Astrocyte (in vitro differentiated cells and primary cell): ENCODE data around the gene COPZ2. TPM values are rescaled to one million over a fixed set of nuclear protein-coding genes. Genes with fewer than 3 reads are reported as not detected.
"Not testable (repeated sequence)": the region's sequence is repeated elsewhere in the genome, so short reads cannot be mapped to it uniquely, and the experiment has no call there.

Source experiments
- DNase-seq: peaks from one replicate; pipeline ENCODE4 v3.0.0-alpha.2; 2010; ENCODE audit warnings: low read depth
- FAIRE-seq: peaks from 2 replicates; lab custom pipeline; 2011; peaks lifted over from hg19 to GRCh38; lab: Jason Lieb, UNC
- H2AFZ ChIP-seq: 2 replicates; pipeline ENCODE4 v1.6.0; 2012; ENCODE audit warnings: low read depth, low read length, inconsistent platforms
- H3K27ac ChIP-seq: 2 replicates; pipeline ENCODE4 v1.5.1; 2011; ENCODE audit warnings: low read depth, low read length, inconsistent platforms
- H3K27me3 ChIP-seq: 2 replicates; pipeline ENCODE4 v1.6.0; 2011; ENCODE audit warnings: low read length, inconsistent platforms; ENCODE audit not compliant: insufficient read depth
- H3K36me3 ChIP-seq: 2 replicates; pipeline ENCODE4 v1.5.1; 2011; ENCODE audit warnings: low read length, inconsistent platforms; ENCODE audit not compliant: insufficient read depth
- H3K4me1 ChIP-seq: 2 replicates; pipeline ENCODE4 v1.5.1; 2011; ENCODE audit warnings: low read length, inconsistent platforms; ENCODE audit not compliant: insufficient read depth
- H3K4me2 ChIP-seq: 2 replicates; pipeline ENCODE4 v1.6.0; 2012; ENCODE audit warnings: low read length, inconsistent platforms
- H3K4me3 ChIP-seq: 2 replicates; pipeline ENCODE4 v1.5.1; 2011; ENCODE audit warnings: low read depth, mild to moderate bottlenecking, low read length, inconsistent platforms; ENCODE audit not compliant: insufficient read depth
- H3K79me2 ChIP-seq: 2 replicates; pipeline ENCODE4 v1.6.0; 2012; ENCODE audit warnings: mild to moderate bottlenecking, low read length, inconsistent platforms; ENCODE audit not compliant: insufficient read depth
- H3K9ac ChIP-seq: 2 replicates; pipeline ENCODE4 v1.6.0; 2012; ENCODE audit warnings: mild to moderate bottlenecking, low read length, inconsistent platforms
- H3K9me3 ChIP-seq: 2 replicates; pipeline ENCODE4 v1.5.1; 2012; ENCODE audit warnings: low read depth, mild to moderate bottlenecking, low read length, inconsistent platforms; ENCODE audit not compliant: insufficient read depth
- H4K20me1 ChIP-seq: 2 replicates; pipeline ENCODE4 v1.6.0; 2012; ENCODE audit warnings: low read length, inconsistent platforms; ENCODE audit not compliant: insufficient read depth
- H3K27ac Mint-ChIP-seq: one replicate; pipeline ENCODE4 v1.8.0; 2021; ENCODE audit warnings: mild to moderate bottlenecking, mixed read lengths; ENCODE audit not compliant: unreplicated experiment
- H3K27me3 Mint-ChIP-seq: one replicate; pipeline ENCODE4 v1.8.0; 2021; ENCODE audit warnings: low read depth, mixed read lengths; ENCODE audit not compliant: unreplicated experiment
- H3K36me3 Mint-ChIP-seq: one replicate; pipeline ENCODE4 v1.8.0; 2021; ENCODE audit warnings: low read depth, mixed read lengths; ENCODE audit not compliant: unreplicated experiment
- H3K4me1 Mint-ChIP-seq: one replicate; pipeline ENCODE4 v1.8.0; 2021; ENCODE audit warnings: low read depth, mixed read lengths; ENCODE audit not compliant: unreplicated experiment
- H3K4me3 Mint-ChIP-seq: one replicate; pipeline ENCODE4 v1.8.0; 2021; ENCODE audit warnings: mild to moderate bottlenecking, moderate library complexity, mixed read lengths; ENCODE audit not compliant: unreplicated experiment
- H3K9me3 Mint-ChIP-seq: one replicate; pipeline ENCODE4 v1.8.0; 2021; ENCODE audit warnings: mild to moderate bottlenecking, mixed read lengths; ENCODE audit not compliant: unreplicated experiment
- CTCF ChIP-seq: IDR thresholded peaks from 2 replicates; pipeline ENCODE4 v1.5.1; 2011; ENCODE audit warnings: low read depth, mild to moderate bottlenecking, inconsistent platforms, low read length, moderate library complexity; ENCODE audit not compliant: insufficient read depth
- EZH2 ChIP-seq: IDR thresholded peaks from 2 replicates; pipeline ENCODE4 v1.6.1; 2012; ENCODE audit warnings: mild to moderate bottlenecking, low read length, inconsistent platforms; ENCODE audit not compliant: insufficient read depth
- total RNA-seq: library from RNA; stranded (reverse); gene quantifications from 2 replicates; pipeline ENCODE4 v1.2.1, GENCODE V29; 2021

The COPZ2 gene
- total RNA-seq, 1 donor from 2014 or later: 25.1 TPM

GRCh38 chr17:48002266-48002915 is 35.2 kb downstream of the COPZ2 start:
- TF ChIP-seq EZH2 (no peak), CTCF (no peak)
- peak overlapping the region; percentile 98 for H3K27ac Mint-ChIP-seq
- Histone ChIP-seq H2AFZ (peak overlapping the region; percentile 69), H3K9ac (peak overlapping the region; percentile 80), H4K20me1 (no peaks in the 10 kb centered on the region), H3K79me2 (no peaks in the 10 kb centered on the region), H3K9me3 (no peaks in the 10 kb centered on the region), H3K27ac (peak overlapping the region; percentile 95), H3K4me2 (peak overlapping the region; percentile 67), H3K4me1 (peaks cover 34% of the 10 kb centered on the region), H3K4me3 (no peak overlapping the region), H3K27me3 (no peaks in the 10 kb centered on the region), H3K36me3 (no peaks in the 10 kb centered on the region)
- peaks cover 34% of the 10 kb centered on the region for H3K4me1 Mint-ChIP-seq
- no peaks in the 10 kb centered on the region for H3K36me3 Mint-ChIP-seq
- DNase-seq: peak; percentile 87
- FAIRE-seq: no peak
- peak overlapping the region; percentile 47 for H3K4me3 Mint-ChIP-seq
- no peaks in the 10 kb centered on the region for H3K27me3 Mint-ChIP-seq
- H3K9me3 Mint-ChIP-seq: no peaks in the 10 kb centered on the region

- H3K4me2 ChIP-seq, FAIRE-seq, H3K9me3 Mint-ChIP-seq, H3K4me3 Mint-ChIP-seq, H3K36me3 ChIP-seq, H2AFZ ChIP-seq, DNase-seq, H3K27me3 ChIP-seq, H3K9ac ChIP-seq, H3K27ac Mint-ChIP-seq, H3K4me3 ChIP-seq, H3K9me3 ChIP-seq, H3K36me3 Mint-ChIP-seq, H4K20me1 ChIP-seq, H3K27me3 Mint-ChIP-seq, H3K79me2 ChIP-seq: not testable (repeated sequence)
- peaks cover 34% of the 10 kb centered on the region for H3K4me1 ChIP-seq
- H3K27ac ChIP-seq: peak overlapping the region; percentile 95
- H3K4me1 Mint-ChIP-seq: peaks cover 34% of the 10 kb centered on the region
Observed at GRCh38 chr17:48001657-48002056, 35.9 kb downstream of the COPZ2 start.

GRCh38 chr17:48001197-48001596 is 36.4 kb downstream of the COPZ2 start:
- Histone ChIP-seq H3K27me3 (no peaks in the 10 kb centered on the region), H3K9me3 (no peaks in the 10 kb centered on the region), H3K79me2 (no peaks in the 10 kb centered on the region), H3K4me1 (peaks cover 34% of the 10 kb centered on the region), H4K20me1 (no peaks in the 10 kb centered on the region), H3K9ac (no peak overlapping the region), H3K36me3 (no peaks in the 10 kb centered on the region), H3K27ac (peak overlapping the region; percentile 95), H2AFZ (no peak overlapping the region), H3K4me2 (no peak overlapping the region), H3K4me3 (no peak overlapping the region)
- peaks cover 34% of the 10 kb centered on the region for H3K4me1 Mint-ChIP-seq
- no peaks in the 10 kb centered on the region for H3K36me3 Mint-ChIP-seq
- no peak for TF ChIP-seq CTCF
- TF ChIP-seq EZH2: no peak
- FAIRE-seq: no peak
- no peaks in the 10 kb centered on the region for H3K27me3 Mint-ChIP-seq
- DNase-seq: peak; percentile 22
- no peak overlapping the region for H3K27ac Mint-ChIP-seq
- no peaks in the 10 kb centered on the region for H3K9me3 Mint-ChIP-seq
- no peak overlapping the region for H3K4me3 Mint-ChIP-seq
